ENCODE data around the gene SEMA4B. TPM values are rescaled to one million over a fixed set of nuclear protein-coding genes. Genes with fewer than 3 reads are reported as not detected.

Gene SEMA4B
- total RNA-seq, 1 experiment from 2014 or later: 38.6 TPM

DNA sequence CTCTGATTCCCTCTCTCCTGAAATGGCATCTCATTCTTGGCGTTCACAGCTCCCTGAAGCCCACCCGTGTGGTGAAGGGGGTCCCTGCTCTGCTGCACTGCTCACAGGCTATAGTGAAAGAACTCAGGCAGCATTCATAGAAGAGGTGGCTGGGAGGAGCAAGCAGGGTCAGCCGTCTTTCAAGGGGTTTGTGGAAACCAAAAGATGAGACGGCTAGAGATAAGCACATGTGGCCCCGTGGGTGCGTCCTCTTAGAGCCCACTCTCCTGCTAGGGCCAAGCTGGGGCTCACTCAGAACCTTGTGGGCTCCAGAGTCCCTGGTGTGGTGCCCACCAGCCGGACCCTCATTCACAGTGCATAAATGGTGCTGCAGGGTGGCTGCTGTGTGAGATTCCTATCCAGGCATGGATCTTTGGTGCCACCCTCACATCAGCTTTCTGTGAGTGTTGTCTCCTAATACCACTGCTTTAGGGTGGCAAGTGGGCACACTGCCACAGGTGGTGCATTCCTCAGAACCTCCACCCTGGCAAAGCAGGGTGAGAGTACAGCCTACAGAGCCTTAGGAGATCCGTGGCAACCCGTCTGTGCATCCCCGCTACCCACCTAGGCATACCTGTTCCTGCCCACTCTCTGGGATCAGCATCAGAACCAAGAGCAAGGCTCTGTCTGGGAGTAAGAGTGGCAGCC is 11.2 kb upstream of the SEMA4B start:
- H3K36me3 Mint-ChIP-seq (ENCODE audit: insufficient read depth, unreplicated experiment): peaks cover 38% of the 10 kb centered on the region
- ChIA-PET POLR2A (interaction anchor here (0.8 to 5.7 kb wide), 8 partner anchors 11 to 171 kb away, joined by 3 to 99 read pairs (median 26); partner anchors contain the start of genes CIB1, GDPGP1, NGRN and SEMA4B), CTCF (interaction anchor here (0.6 to 5.3 kb wide), 8 partner anchors 15 to 1432 kb away, joined by 3 to 43 read pairs (median 4); no protein-coding TSS in a partner anchor)
- no peak for DNase-seq (ENCODE audit: unreplicated experiment)
- BruUV-seq (replicated peaks): no TSS peak
- H3K4me3 Mint-ChIP-seq (ENCODE audit: unreplicated experiment): peak overlapping the region; percentile 58
- H3K4me1 Mint-ChIP-seq (ENCODE audit: insufficient read depth, unreplicated experiment): peaks cover 37% of the 10 kb centered on the region
- no peaks in the 10 kb centered on the region for H3K27me3 Mint-ChIP-seq (ENCODE audit: insufficient read depth, unreplicated experiment)
- H3K9me3 Mint-ChIP-seq (ENCODE audit: unreplicated experiment): no peaks in the 10 kb centered on the region
- TF ChIP-seq CTCF (IDR thresholded peaks at IDR 0.05; ENCODE audit: unreplicated experiment): no peak
- intact Hi-C loops (cut with micrococcal nuclease): no loop called here
- peak overlapping the region; percentile 88 for H3K27ac Mint-ChIP-seq (ENCODE audit: low read depth, unreplicated experiment)

GRCh38 chr15:90190606-90191343 is 10.4 kb upstream of the SEMA4B start:
- DNase-seq (ENCODE audit: unreplicated experiment): peak; percentile 90
- Mint-ChIP-seq H3K4me3 (ENCODE audit: unreplicated experiment) (peak overlapping the region; percentile 58), H3K4me1 (ENCODE audit: insufficient read depth, unreplicated experiment) (peaks cover 31% of the 10 kb centered on the region), H3K27me3 (ENCODE audit: insufficient read depth, unreplicated experiment) (no peaks in the 10 kb centered on the region), H3K36me3 (ENCODE audit: insufficient read depth, unreplicated experiment) (peaks cover 42% of the 10 kb centered on the region), H3K9me3 (ENCODE audit: unreplicated experiment) (no peaks in the 10 kb centered on the region), H3K27ac (ENCODE audit: low read depth, unreplicated experiment) (peak overlapping the region; percentile 88)
- CTCF ChIA-PET: interaction anchor here (0.9 to 5.3 kb wide), 9 partner anchors 10 to 42 kb away, joined by 3 to 43 read pairs (median 7); partner anchors contain the start of genes CIB1 and SEMA4B
- no TSS peak for BruUV-seq (replicated peaks)
- intact Hi-C loops (cut with micrococcal nuclease): no loop called here
- POLR2A ChIA-PET: interaction anchor here (0.6 to 5.7 kb wide), 16 partner anchors 9 to 174 kb away, joined by 3 to 99 read pairs (median 6); partner anchors contain the start of genes CIB1, GDPGP1, NGRN and SEMA4B
- no peak for TF ChIP-seq CTCF (IDR thresholded peaks at IDR 0.05; ENCODE audit: unreplicated experiment)

- Mint-ChIP-seq H3K27me3 (ENCODE audit: insufficient read depth, unreplicated experiment) (no peaks in the 10 kb centered on the region), H3K9me3 (ENCODE audit: unreplicated experiment) (no peaks in the 10 kb centered on the region)
- POLR2A ChIA-PET: interaction anchor here (0.6 to 5.7 kb wide), 15 partner anchors 9 to 175 kb away, joined by 3 to 99 read pairs (median 7); partner anchors contain the start of genes CIB1, GDPGP1, NGRN and SEMA4B
Measured at GRCh38 chr15:90191344-90191687, 9.8 kb upstream of the SEMA4B start.

More at GRCh38 chr15:90191344-90191687, 9.8 kb upstream of the SEMA4B start:
- no peak for TF ChIP-seq CTCF (IDR thresholded peaks at IDR 0.05; ENCODE audit: unreplicated experiment)
- Mint-ChIP-seq H3K36me3 (ENCODE audit: insufficient read depth, unreplicated experiment) (peaks cover 42% of the 10 kb centered on the region), H3K4me3 (ENCODE audit: unreplicated experiment) (peak overlapping the region; percentile 58), H3K4me1 (ENCODE audit: insufficient read depth, unreplicated experiment) (peaks cover 31% of the 10 kb centered on the region), H3K27ac (ENCODE audit: low read depth, unreplicated experiment) (peak overlapping the region; percentile 88)
- BruUV-seq (replicated peaks): no TSS peak
- intact Hi-C loops (cut with micrococcal nuclease): no loop called here
- DNase-seq (ENCODE audit: unreplicated experiment): no peak
- CTCF ChIA-PET: interaction anchor here (0.7 to 5.3 kb wide), 10 partner anchors 9 to 278 kb away, joined by 3 to 43 read pairs (median 6); partner anchors contain the start of genes ARPIN, CIB1 and SEMA4B

Measured in MCF 10A (cell line).